Neural cell (in vitro differentiated cells): Measurements from ENCODE around the gene SACM1L. TPM values are rescaled to one million over a fixed set of nuclear protein-coding genes. Genes with fewer than 3 reads are reported as not detected.

Experiments
- H2AFZ ChIP-seq: fragments of 200-600, 300-800 bp; sonication (generic), shearing (Covaris generic); 2 replicates; pipeline ENCODE4 v1.6.0; 2014; ENCODE audit warnings: low read depth, mild to moderate bottlenecking, antibody characterized with exemption, low read length, moderate library complexity
- H3F3A ChIP-seq: fragments of 200-600 bp; shearing (Covaris generic); 2 replicates; pipeline ENCODE4 v1.6.1; 2016; ENCODE audit warnings: mild to moderate bottlenecking, moderate library complexity, mixed read lengths, antibody characterized with exemption, low read length; ENCODE audit not compliant: insufficient read depth, poor library complexity, severe bottlenecking
- H3K27ac ChIP-seq: fragments of 200-600, 300-800 bp; sonication (generic), shearing (Covaris generic); 2 replicates; pipeline ENCODE4 v1.5.1; 2014; ENCODE audit warnings: mild to moderate bottlenecking, low read length, moderate library complexity
- H3K27me3 ChIP-seq: fragments of 300-800, 200-600 bp; sonication (generic), shearing (Covaris generic); 2 replicates; pipeline ENCODE4 v1.6.0; 2014; ENCODE audit warnings: mild to moderate bottlenecking, low read depth, low read length, moderate library complexity; ENCODE audit not compliant: insufficient read depth
- H3K36me3 ChIP-seq: fragments of 300-800, 200-600 bp; sonication (generic), shearing (Covaris generic); 2 replicates; pipeline ENCODE4 v1.5.1; 2014; ENCODE audit warnings: mild to moderate bottlenecking, antibody characterized with exemption, low read length, moderate library complexity; ENCODE audit not compliant: insufficient read depth
- H3K4me2 ChIP-seq: fragments of 300-800, 200-600 bp; sonication (generic), shearing (Covaris generic); 2 replicates; pipeline ENCODE4 v1.6.0; 2014; ENCODE audit warnings: mild to moderate bottlenecking, low read length
- H3K4me3 ChIP-seq: fragments of 300-800, 200-600 bp; sonication (generic), shearing (Covaris generic); 2 replicates; pipeline ENCODE4 v1.5.1; 2014; ENCODE audit warnings: mild to moderate bottlenecking, low read length, moderate library complexity
- H3K79me2 ChIP-seq: fragments of 200-600 bp; shearing (Covaris generic); replicated peaks from 2 replicates; pipeline ENCODE4 v1.6.0; 2014; ENCODE audit warnings: mild to moderate bottlenecking, low read length, moderate library complexity; ENCODE audit not compliant: insufficient read depth
- H3K9ac ChIP-seq: fragments of 300-800, 200-600 bp; sonication (generic), shearing (Covaris generic); 2 replicates; pipeline ENCODE4 v1.6.1; 2016; ENCODE audit warnings: mild to moderate bottlenecking, low read length, mixed read lengths
- H3K9me2 ChIP-seq: fragments of 200-600 bp; shearing (Covaris generic); 2 replicates; pipeline ENCODE4 v1.6.1; 2016; ENCODE audit warnings: mild to moderate bottlenecking, low read length, mixed read lengths; ENCODE audit not compliant: insufficient read depth
- H3K9me3 ChIP-seq: fragments of 200-600, 300-800 bp; sonication (generic), shearing (Covaris generic); 2 replicates; pipeline ENCODE4 v1.6.1; 2016; ENCODE audit warnings: mild to moderate bottlenecking, mixed run types, low read length, moderate library complexity, mixed read lengths
- H4K20me1 ChIP-seq: fragments of 200-600 bp; shearing (Covaris generic); 2 replicates; pipeline ENCODE4 v1.6.1; 2016; ENCODE audit warnings: mild to moderate bottlenecking, mixed run types; ENCODE audit not compliant: insufficient read depth
- CTCF ChIP-seq: fragments of 450-650 bp; IDR thresholded peaks from 2 replicates; pipeline ENCODE4 v1.5.1; 2014; ENCODE audit warnings: antibody characterized with exemption, mild to moderate bottlenecking, moderate library complexity; ENCODE audit not compliant: poor library complexity, severe bottlenecking
- EP300 ChIP-seq: fragments of 450-650 bp; conservative IDR thresholded peaks from 2 replicates; pipeline ENCODE4 v1.6.1; 2014; ENCODE audit warnings: antibody characterized with exemption, mild to moderate bottlenecking, moderate library complexity; ENCODE audit not compliant: poor library complexity, severe bottlenecking
- EZH2 ChIP-seq: fragments of 200-600, 300-800 bp; shearing (Covaris generic), sonication (generic); IDR thresholded peaks from 2 replicates; pipeline ENCODE4 v1.6.1; 2014; ENCODE audit warnings: antibody characterized with exemption, low read length, borderline replicate concordance, mild to moderate bottlenecking; ENCODE audit not compliant: insufficient read depth, poor library complexity, severe bottlenecking
- MXI1 ChIP-seq: fragments of 450-650 bp; conservative IDR thresholded peaks from 2 replicates; pipeline ENCODE4 v1.6.1; 2014; ENCODE audit warnings: antibody characterized with exemption, mild to moderate bottlenecking; ENCODE audit not compliant: poor library complexity, severe bottlenecking
- POLR2AphosphoS5 ChIP-seq: IDR thresholded peaks from 2 replicates; pipeline ENCODE4 v1.6.1; 2012
- RAD21 ChIP-seq: fragments of 450-650 bp; conservative IDR thresholded peaks from 2 replicates; pipeline ENCODE4 v1.6.1; 2014; ENCODE audit warnings: antibody characterized with exemption, mild to moderate bottlenecking, moderate library complexity
- REST ChIP-seq: IDR thresholded peaks from 2 replicates; pipeline ENCODE4 v1.6.1; 2012; ENCODE audit warnings: borderline replicate concordance
- SMC3 ChIP-seq: fragments of 450-650 bp; conservative IDR thresholded peaks from 2 replicates; pipeline ENCODE4 v1.6.1; 2014; ENCODE audit warnings: antibody characterized with exemption, mild to moderate bottlenecking, moderate library complexity; ENCODE audit not compliant: poor library complexity
- TAF1 ChIP-seq: IDR thresholded peaks from 2 replicates; pipeline ENCODE4 v1.6.1; 2012; ENCODE audit warnings: low read depth
- polyA plus RNA-seq: library from polyadenylated mRNA; depleted of rRNA; stranded (reverse); fragments of >200 nt; gene quantifications from 2 replicates; pipeline ENCODE4 v1.2.3, GENCODE V29; 2014

SACM1L gene
- polyA plus RNA-seq, 1 donor from 2014 or later, result 66.2 TPM

GRCh38 chr3:45785605-45786150, 96.5 kb downstream of the SACM1L start:
- no peaks in the 10 kb centered on the region for H3K36me3 ChIP-seq
- no peaks in the 10 kb centered on the region for H3K79me2 ChIP-seq
- no peaks in the 10 kb centered on the region for H3K27me3 ChIP-seq
- H3K9me3 ChIP-seq, result no peaks in the 10 kb centered on the region
- no peak overlapping the region for H3K27ac ChIP-seq
- no peak overlapping the region for H2AFZ ChIP-seq
- H3K4me2 ChIP-seq, result no peak overlapping the region
- TF ChIP-seq SMC3 (no peak), EZH2 (no peak), RAD21 (no peak), POLR2AphosphoS5 (no peak)
- no peaks in the 10 kb centered on the region for H3K9me2 ChIP-seq
- H3K9ac ChIP-seq, result no peak overlapping the region
- H3K4me3 ChIP-seq, result no peak overlapping the region
- H3F3A ChIP-seq, result no peaks in the 10 kb centered on the region
- no peaks in the 10 kb centered on the region for H4K20me1 ChIP-seq

- no peak overlapping the region for H2AFZ ChIP-seq
- no peak overlapping the region for H3K9ac ChIP-seq
- no peak overlapping the region for H3K4me2 ChIP-seq
- H3K36me3 ChIP-seq, result no peaks in the 10 kb centered on the region
- no peaks in the 10 kb centered on the region for H3K27me3 ChIP-seq
- H3K79me2 ChIP-seq, result no peaks in the 10 kb centered on the region
- H3K27ac ChIP-seq, result no peak overlapping the region
- no peaks in the 10 kb centered on the region for H4K20me1 ChIP-seq
- no peaks in the 10 kb centered on the region for H3F3A ChIP-seq
- no peak for TF ChIP-seq REST
- no peak for TF ChIP-seq RAD21
- no peak for TF ChIP-seq EP300
- TF ChIP-seq SMC3, result no peak
- TF ChIP-seq MXI1, result no peak
- TF ChIP-seq CTCF, result no peak
- TF ChIP-seq EZH2, result no peak
- TF ChIP-seq TAF1, result no peak
- TF ChIP-seq POLR2AphosphoS5, result no peak
- H3K4me3 ChIP-seq, result no peak overlapping the region
- H3K9me3 ChIP-seq, result no peaks in the 10 kb centered on the region
- H3K9me2 ChIP-seq, result no peaks in the 10 kb centered on the region
Measured at GRCh38 chr3:45786801-45787495, 97.8 kb downstream of the SACM1L start.
